HG02973 (cell line): ENCODE results near the gene RIPOR3.

Source experiments
- ATAC-seq: cut with Tn5 transposase; IDR thresholded peaks from one replicate; pipeline ENCODE4 v1.9.1; 2021; ENCODE audit warnings: moderate library complexity; ENCODE audit not compliant: unreplicated experiment

Gene RIPOR3

GRCh38 chr20:50594231-50594590, 97.1 kb downstream of the RIPOR3 start:
- ATAC-seq = no peak

GRCh38 chr20:50593005-50593335, 98.4 kb downstream of the RIPOR3 start:
- ATAC-seq = no peak

GRCh38 chr20:50592282-50593004, 98.9 kb downstream of the RIPOR3 start:
- ATAC-seq = no peak

- no peak for ATAC-seq
Observed at GRCh38 chr20:50591233-50591852, 100.0 kb downstream of the RIPOR3 start.

- ATAC-seq = no peak
Observed at GRCh38 chr20:50590348-50590664, 101.0 kb downstream of the RIPOR3 start.

GRCh38 chr20:50589548-50590347, 101.6 kb downstream of the RIPOR3 start:
- ATAC-seq = no peak

- ATAC-seq = no peak
Observed at GRCh38 chr20:50588034-50588736, 103.2 kb downstream of the RIPOR3 start.

- ATAC-seq = no peak
Observed at GRCh38 chr20:50587291-50587961, 103.9 kb downstream of the RIPOR3 start.

- ATAC-seq = no peak
Observed at GRCh38 chr20:50586531-50587232, 104.7 kb downstream of the RIPOR3 start.

- no peak for ATAC-seq
Observed at GRCh38 chr20:50585678-50586077, 105.7 kb downstream of the RIPOR3 start.

GRCh38 chr20:50585214-50585613, 106.1 kb downstream of the RIPOR3 start:
- ATAC-seq = no peak

GRCh38 chr20:50584687-50585086, 106.7 kb downstream of the RIPOR3 start:
- ATAC-seq = no peak

- ATAC-seq = no peak
Observed at GRCh38 chr20:50583442-50584150, 107.7 kb downstream of the RIPOR3 start.

- ATAC-seq = no peak
Observed at GRCh38 chr20:50582591-50583234, 108.6 kb downstream of the RIPOR3 start.

GRCh38 chr20:50582092-50582491, 109.2 kb downstream of the RIPOR3 start:
- ATAC-seq = no peak

GRCh38 chr20:50580842-50581544, 110.3 kb downstream of the RIPOR3 start:
- ATAC-seq = no peak

- ATAC-seq = no peak
Observed at GRCh38 chr20:50580016-50580747, 111.2 kb downstream of the RIPOR3 start.

GRCh38 chr20:50579511-50579910, 111.8 kb downstream of the RIPOR3 start:
- ATAC-seq = no peak
